Psoas muscle (tissue), 8 donors: ENCODE measurements around the gene RBM20. TPM values are rescaled to one million over a fixed set of nuclear protein-coding genes. Genes with fewer than 3 reads are reported as not detected.

Experiments used
- ATAC-seq, 4 donors: fragments of 200-7000 bp; cut with Tn5 transposase; one replicate each; pipeline ENCODE4 v1.9.1; 2020; ENCODE audit warnings: moderate library complexity in 3 of 4, mild to moderate bottlenecking in 2 of 4
- DNase-seq, 2 donors: peaks; one replicate each; pipeline ENCODE4 v3.0.0-alpha.2; 2020
- H3K27ac ChIP-seq: fragments of 200-600 bp; one replicate; pipeline ENCODE4 v1.8.0; 2022
- H3K27me3 ChIP-seq, 3 donors: fragments of 200-600 bp in 1 of 3; one replicate each; pipeline versions ENCODE4 v1.6.1 to v1.8.0; 2013 to 2022; ENCODE audit warnings: low read length in 2 of 3, mild to moderate bottlenecking in 2 of 3, moderate library complexity in 1 of 3; ENCODE audit not compliant: insufficient read depth in 3 of 3
- H3K36me3 ChIP-seq, 2 donors: fragments of 200-600 bp in 1 of 2; one replicate each; pipeline versions ENCODE4 v1.6.1 to v1.8.0; 2013 to 2022; ENCODE audit warnings: low read depth in 1 of 2, mild to moderate bottlenecking in 1 of 2, moderate library complexity in 1 of 2; ENCODE audit not compliant: insufficient read depth in 1 of 2
- H3K4me1 ChIP-seq: fragments of 200-600 bp; one replicate; pipeline ENCODE4 v1.8.0; 2022
- H3K4me3 ChIP-seq: fragments of 200-600 bp; one replicate; pipeline ENCODE4 v1.8.0; 2022; ENCODE audit warnings: mild to moderate bottlenecking
- H3K9me3 ChIP-seq: fragments of 200-600 bp; one replicate; pipeline ENCODE4 v1.8.0; 2022
- WGBS, 3 donors: extraction: QIAGEN DNeasy Blood & Tissue Kit; methylation state at CpG; one replicate each; pipeline versions ENCODE4 v1.1.6 to v1.1.7; 2013; 5-methylcytosine and 5-hydroxymethylcytosine counted together
- intact Hi-C, 2 donors: fragments of 100-400 bp; cut with DNase I; formaldehyde crosslinking; loops; one replicate each; pipeline versions ENCODE4 v1.11.0 to v1.14.2; 2022
- polyA plus RNA-seq, 3 donors: library from polyadenylated mRNA; stranded (reverse); fragments of 200-250 nt; gene quantifications; one replicate each; pipeline ENCODE4 v1.2.3, GENCODE V29; 2013
- total RNA-seq, 4 donors: library from RNA; stranded (reverse); fragmentation: NEBNext Ultra II Directional in 2 of 4; extraction: Animal tissue kit (Norgen Biotek cat#: 25700) in 2 of 4; gene quantifications; one replicate each; pipeline versions ENCODE4 v1.2.1 to v1.2.4, GENCODE V29; 2021 to 2023
- TF ChIP-seq, protein P1 (sequence below): fragments of 200-600 bp; IDR thresholded peaks from one replicate; pipeline ENCODE4 v1.8.0; 2022; ENCODE audit warnings: antibody characterized with exemption
- donor health status: healthy with polysubstance abuse.
- donor health status: DM: no; HTN: no; CAD: no; lungs with moderate emphysema.
- donor health status: Bipolar disorder and iron deficiency.
- donor health status: healthy.
- donor health status: DM: yes; HTN: yes; CAD: no.
- donor health status: DM: no; HTN: no; CAD: no.
- donor health status: DM: no; HTN: no; CAD: no.
- donor health status: DM: yes; HTN: yes; CAD: no.

The RBM20 gene
- total and polyA plus RNA-seq, 7 donors = 1.6 to 48.8 (median 14.2) TPM

DNA sequence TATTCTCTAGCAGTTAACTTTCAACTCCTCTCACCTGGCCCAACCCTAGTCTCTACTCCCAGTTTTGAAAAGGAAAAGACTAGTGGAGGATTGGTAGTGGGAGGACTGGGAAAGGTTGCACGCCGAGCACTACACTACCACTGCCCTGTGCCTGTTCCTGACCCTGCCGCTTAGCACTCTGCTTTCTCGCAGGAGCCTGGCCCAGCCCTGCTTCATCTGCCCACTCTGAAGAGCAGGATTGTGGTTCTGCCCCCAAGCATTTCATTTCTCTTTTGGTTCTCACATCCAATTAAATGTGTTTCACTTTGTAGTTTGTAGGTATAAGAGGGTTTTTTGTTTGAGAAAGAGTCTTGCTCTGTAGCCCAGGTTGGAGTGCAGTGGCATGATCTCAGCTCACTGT is 31.5 kb upstream of the RBM20 start:
- DNase-seq = no peak
- H3K4me1 ChIP-seq = peaks cover 23% of the 10 kb centered on the region
- H3K4me3 ChIP-seq = no peak overlapping the region
- no peaks in the 10 kb centered on the region for H3K36me3 ChIP-seq
- intact Hi-C loops = loop anchor here (5.0 to 10.0 kb wide), 4 partner anchors 65 to 282 kb away; no protein-coding TSS in a partner anchor
- H3K27me3 ChIP-seq = no peaks in the 10 kb centered on the region
- no peak for ATAC-seq
- TF ChIP-seq, protein P1, sequence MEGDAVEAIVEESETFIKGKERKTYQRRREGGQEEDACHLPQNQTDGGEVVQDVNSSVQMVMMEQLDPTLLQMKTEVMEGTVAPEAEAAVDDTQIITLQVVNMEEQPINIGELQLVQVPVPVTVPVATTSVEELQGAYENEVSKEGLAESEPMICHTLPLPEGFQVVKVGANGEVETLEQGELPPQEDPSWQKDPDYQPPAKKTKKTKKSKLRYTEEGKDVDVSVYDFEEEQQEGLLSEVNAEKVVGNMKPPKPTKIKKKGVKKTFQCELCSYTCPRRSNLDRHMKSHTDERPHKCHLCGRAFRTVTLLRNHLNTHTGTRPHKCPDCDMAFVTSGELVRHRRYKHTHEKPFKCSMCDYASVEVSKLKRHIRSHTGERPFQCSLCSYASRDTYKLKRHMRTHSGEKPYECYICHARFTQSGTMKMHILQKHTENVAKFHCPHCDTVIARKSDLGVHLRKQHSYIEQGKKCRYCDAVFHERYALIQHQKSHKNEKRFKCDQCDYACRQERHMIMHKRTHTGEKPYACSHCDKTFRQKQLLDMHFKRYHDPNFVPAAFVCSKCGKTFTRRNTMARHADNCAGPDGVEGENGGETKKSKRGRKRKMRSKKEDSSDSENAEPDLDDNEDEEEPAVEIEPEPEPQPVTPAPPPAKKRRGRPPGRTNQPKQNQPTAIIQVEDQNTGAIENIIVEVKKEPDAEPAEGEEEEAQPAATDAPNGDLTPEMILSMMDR = no peak
- H3K27ac ChIP-seq = no peak overlapping the region
- WGBS, 3 donors = 91 to 98% (median 94%) methylated on average over 4 of the region's 4 CpGs
- H3K9me3 ChIP-seq = no peaks in the 10 kb centered on the region

DNA sequence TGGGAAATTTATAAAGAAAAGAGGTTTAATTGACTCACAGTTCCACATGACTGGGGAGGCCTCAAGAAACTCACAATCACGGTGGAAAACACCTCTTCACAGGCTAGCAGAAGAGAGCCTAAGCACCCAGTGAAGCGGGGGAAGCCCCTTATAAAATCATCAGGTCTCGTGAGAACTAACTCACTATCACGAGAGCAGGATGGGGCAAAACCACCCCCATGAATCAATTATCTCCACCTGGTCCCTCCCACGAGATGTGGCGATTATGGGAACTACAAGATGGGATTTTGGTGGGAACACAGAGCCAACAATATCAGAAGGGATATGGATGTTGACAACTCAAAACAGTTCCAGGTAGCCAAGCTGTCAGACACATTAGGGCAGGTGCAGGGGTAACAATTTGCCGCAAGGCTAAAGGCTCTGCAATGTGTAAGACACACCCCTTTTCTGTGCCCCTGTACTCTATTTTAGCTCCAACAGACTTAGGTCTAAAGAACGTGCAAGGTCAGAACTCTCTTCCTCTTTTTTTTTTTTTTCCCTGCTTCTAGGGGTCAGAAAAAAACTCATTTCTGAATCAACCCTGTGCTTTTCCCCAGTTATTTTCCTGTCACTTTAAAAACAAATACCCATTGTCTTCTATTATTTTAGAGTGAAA is 30.7 kb upstream of the RBM20 start:
- 76 to 91% (median 80%) methylated on average over 8 of the region's 8 CpGs for WGBS, 3 donors
- Histone ChIP-seq H3K27me3 (no peaks in the 10 kb centered on the region), H3K4me1 (peaks cover 22% of the 10 kb centered on the region), H3K27ac (no peak overlapping the region), H3K4me3 (no peak overlapping the region), H3K9me3 (no peaks in the 10 kb centered on the region), H3K36me3 (no peaks in the 10 kb centered on the region)
- DNase-seq = no peak
- no peak for ATAC-seq
- intact Hi-C loops = loop anchor here (5.0 to 10.0 kb wide), 4 partner anchors 64 to 281 kb away; no protein-coding TSS in a partner anchor
- TF ChIP-seq, protein P1 = no peak

DNA sequence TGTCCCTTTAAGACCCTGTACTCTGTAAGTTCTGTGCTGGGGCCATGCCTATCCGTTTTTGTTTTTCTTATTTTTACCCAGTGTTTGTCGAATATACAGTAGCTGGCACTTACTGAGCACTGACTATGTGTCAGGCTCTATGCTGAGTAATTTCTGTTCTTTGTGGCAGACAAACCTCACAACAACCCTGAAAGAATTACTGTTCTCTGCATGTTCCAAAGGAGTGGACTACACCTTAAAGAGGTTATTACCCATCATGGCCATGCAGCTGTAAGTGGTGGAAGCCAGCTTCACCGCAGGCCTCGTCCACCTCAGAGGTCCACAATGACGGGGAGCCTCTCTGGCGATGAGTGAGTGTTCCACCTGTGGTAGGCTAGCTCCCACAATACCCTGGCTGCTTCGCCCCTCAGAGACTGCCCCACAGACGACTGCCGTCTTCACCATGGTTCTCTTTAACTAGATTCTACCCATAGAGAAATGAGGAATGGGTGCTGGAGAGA is 30.1 kb upstream of the RBM20 start:
- ATAC-seq = no peak
- Histone ChIP-seq H3K36me3 (no peaks in the 10 kb centered on the region), H3K9me3 (no peaks in the 10 kb centered on the region), H3K27ac (no peak overlapping the region), H3K4me3 (no peak overlapping the region), H3K4me1 (peaks cover 19% of the 10 kb centered on the region), H3K27me3 (no peaks in the 10 kb centered on the region)
- no peak for DNase-seq
- 88 to 94% (median 89%) methylated on average over 9 of the region's 9 CpGs for WGBS, 3 donors
- intact Hi-C loops = loop anchor here (5.0 to 10.0 kb wide), 4 partner anchors 63 to 281 kb away; no protein-coding TSS in a partner anchor
- TF ChIP-seq, protein P1 = no peak

DNA sequence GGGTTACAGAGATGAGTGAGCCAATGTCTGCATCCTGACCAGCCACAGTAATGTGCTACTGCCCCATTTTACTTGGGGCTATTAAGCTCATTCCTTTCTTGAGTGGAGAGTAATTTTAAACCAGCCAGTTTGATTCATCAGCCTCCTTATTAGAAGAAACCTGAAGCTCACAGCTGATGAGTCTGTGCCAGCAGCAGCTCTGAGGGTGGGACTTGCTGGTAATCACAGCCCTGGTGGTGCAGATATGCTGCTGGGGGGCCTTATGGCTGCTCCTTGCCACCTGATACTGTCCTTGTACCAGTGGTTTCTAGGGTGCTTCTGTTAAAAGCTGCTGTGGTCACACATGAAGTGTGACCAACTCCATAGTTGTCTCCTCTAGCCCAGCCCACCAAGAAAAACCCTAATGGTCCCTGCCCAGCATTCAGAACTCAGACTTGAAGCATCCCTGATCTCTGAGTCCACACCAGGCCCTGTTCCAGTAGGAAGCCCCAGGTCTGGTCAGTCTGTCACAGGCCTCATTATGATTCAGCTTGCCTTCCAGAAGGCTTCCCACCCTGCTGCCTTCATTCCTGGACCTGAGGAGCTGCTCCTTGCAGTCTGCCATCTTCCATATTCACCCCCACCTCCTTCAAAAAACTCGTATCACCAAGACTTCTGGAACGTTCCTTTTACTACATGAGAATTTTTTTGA is 28.9 kb upstream of the RBM20 start:
- peak in 1 of 4 donors; percentile 11 for ATAC-seq
- Histone ChIP-seq H3K4me3 (no peak overlapping the region), H3K9me3 (no peaks in the 10 kb centered on the region), H3K27ac (no peak overlapping the region), H3K27me3 (no peaks in the 10 kb centered on the region), H3K4me1 (peaks cover 9% of the 10 kb centered on the region), H3K36me3 (no peaks in the 10 kb centered on the region)
- TF ChIP-seq, protein P1 = no peak
- 81 to 86% (median 81%) methylated on average over 2 of the region's 2 CpGs for WGBS, 3 donors
- DNase-seq = no peak
- intact Hi-C loops = loop anchor here (10.0 kb wide), 1 partner anchor 280 kb away; no protein-coding TSS in a partner anchor
